Measurements from ENCODE around the gene PEF1.

GRCh38 chr1:31675756-31676155 is 31.1 kb upstream of the PEF1 start:
- TF ChIP-seq TEAD4 (IDR thresholded peaks at IDR 0.05) (no peak), FOXM1 (IDR thresholded peaks at IDR 0.05; ENCODE audit: borderline replicate concordance, low read depth) (no peak), YY1 (IDR thresholded peaks at IDR 0.05; ENCODE audit: low read depth) (no peak), EP300 (IDR thresholded peaks at IDR 0.05; ENCODE audit: borderline replicate concordance) (no peak)
